Stimulated activated memory B cell treated with anti-CD40 and anti-IgM and Interleukin-4, amounts not matched to agents 10 μg/mL and 1 μg/mL and 100 μg/mL, for 72 hours (primary cell): ENCODE data around the gene BABAM2.

Source experiments
- ATAC-seq: fragments of 150-1000 bp; cut with Tn5 transposase; 2 replicates; pipeline ENCODE4 v1.10.0; 2021
- H3K27ac Mint-ChIP-seq: one replicate; pipeline ENCODE4 v1.8.0; 2022; ENCODE audit warnings: mild to moderate bottlenecking, mixed read lengths
- H3K27me3 Mint-ChIP-seq: one replicate; pipeline ENCODE4 v1.8.0; 2022; ENCODE audit warnings: mixed read lengths
- H3K36me3 Mint-ChIP-seq: one replicate; pipeline ENCODE4 v1.8.0; 2022; ENCODE audit warnings: mixed read lengths
- H3K4me1 Mint-ChIP-seq: one replicate; pipeline ENCODE4 v1.8.0; 2022; ENCODE audit warnings: mixed read lengths
- H3K4me3 Mint-ChIP-seq: one replicate; pipeline ENCODE4 v1.8.0; 2022; ENCODE audit warnings: mild to moderate bottlenecking, moderate library complexity, mixed read lengths
- H3K9me3 Mint-ChIP-seq: one replicate; pipeline ENCODE4 v1.8.0; 2022; ENCODE audit warnings: mixed read lengths

The BABAM2 gene

GRCh38 chr2:28357055-28357454, 466.5 kb downstream of the BABAM2 start:
- peaks cover 9% of the 10 kb centered on the region for H3K27me3 Mint-ChIP-seq
- H3K9me3 Mint-ChIP-seq = no peaks in the 10 kb centered on the region
- no peaks in the 10 kb centered on the region for H3K36me3 Mint-ChIP-seq
- H3K4me3 Mint-ChIP-seq = no peak overlapping the region
- H3K4me1 Mint-ChIP-seq = peaks cover 27% of the 10 kb centered on the region
- ATAC-seq = no peak
- H3K27ac Mint-ChIP-seq = peak overlapping the region; percentile 84

GRCh38 chr2:28357948-28358667, 467.6 kb downstream of the BABAM2 start:
- no peaks in the 10 kb centered on the region for H3K36me3 Mint-ChIP-seq
- H3K9me3 Mint-ChIP-seq = no peaks in the 10 kb centered on the region
- peaks cover 24% of the 10 kb centered on the region for H3K4me1 Mint-ChIP-seq
- no peak overlapping the region for H3K4me3 Mint-ChIP-seq
- ATAC-seq = no peak
- peaks cover 13% of the 10 kb centered on the region for H3K27me3 Mint-ChIP-seq
- peak overlapping the region; percentile 84 for H3K27ac Mint-ChIP-seq

GRCh38 chr2:28358668-28359201, 468.2 kb downstream of the BABAM2 start:
- Mint-ChIP-seq H3K4me1 (peaks cover 24% of the 10 kb centered on the region), H3K27me3 (peaks cover 19% of the 10 kb centered on the region), H3K27ac (peak overlapping the region; percentile 84), H3K9me3 (no peaks in the 10 kb centered on the region), H3K36me3 (no peaks in the 10 kb centered on the region), H3K4me3 (peak overlapping the region; percentile 52)
- peak; percentile 1 for ATAC-seq

- ATAC-seq = peak; percentile 88
- no peaks in the 10 kb centered on the region for H3K36me3 Mint-ChIP-seq
- peak overlapping the region; percentile 84 for H3K27ac Mint-ChIP-seq
- H3K9me3 Mint-ChIP-seq = no peaks in the 10 kb centered on the region
- H3K4me3 Mint-ChIP-seq = peak overlapping the region; percentile 52
- H3K27me3 Mint-ChIP-seq = peaks cover 26% of the 10 kb centered on the region
- H3K4me1 Mint-ChIP-seq = peaks cover 24% of the 10 kb centered on the region
These were observed 468.9 kb downstream of the BABAM2 start for GRCh38 chr2:28359222-28360057.

GRCh38 chr2:28360058-28360717, 469.7 kb downstream of the BABAM2 start:
- ATAC-seq = no peak
- Mint-ChIP-seq H3K27me3 (peaks cover 30% of the 10 kb centered on the region), H3K36me3 (no peaks in the 10 kb centered on the region), H3K4me1 (peaks cover 24% of the 10 kb centered on the region), H3K27ac (peak overlapping the region; percentile 84), H3K9me3 (no peaks in the 10 kb centered on the region), H3K4me3 (no peak overlapping the region)

GRCh38 chr2:28360718-28361293, 470.3 kb downstream of the BABAM2 start:
- Mint-ChIP-seq H3K4me1 (peaks cover 24% of the 10 kb centered on the region), H3K4me3 (no peak overlapping the region), H3K27ac (peak overlapping the region; percentile 84), H3K9me3 (no peaks in the 10 kb centered on the region), H3K36me3 (no peaks in the 10 kb centered on the region), H3K27me3 (peaks cover 30% of the 10 kb centered on the region)
- no peak for ATAC-seq

GRCh38 chr2:28361991-28362710, 471.6 kb downstream of the BABAM2 start:
- Mint-ChIP-seq H3K36me3 (no peaks in the 10 kb centered on the region), H3K4me1 (peaks cover 32% of the 10 kb centered on the region), H3K27me3 (peaks cover 30% of the 10 kb centered on the region), H3K27ac (peak overlapping the region; percentile 84), H3K4me3 (no peak overlapping the region), H3K9me3 (no peaks in the 10 kb centered on the region)
- ATAC-seq = no peak

- ATAC-seq = no peak
- H3K4me3 Mint-ChIP-seq = no peak overlapping the region
- no peaks in the 10 kb centered on the region for H3K36me3 Mint-ChIP-seq
- H3K27me3 Mint-ChIP-seq = peaks cover 35% of the 10 kb centered on the region
- no peaks in the 10 kb centered on the region for H3K9me3 Mint-ChIP-seq
- H3K27ac Mint-ChIP-seq = peak overlapping the region; percentile 84
- peaks cover 32% of the 10 kb centered on the region for H3K4me1 Mint-ChIP-seq
These were observed 472.5 kb downstream of the BABAM2 start for GRCh38 chr2:28362991-28363521.

GRCh38 chr2:28363686-28364280, 473.3 kb downstream of the BABAM2 start:
- no peak for ATAC-seq
- H3K36me3 Mint-ChIP-seq = no peaks in the 10 kb centered on the region
- H3K4me1 Mint-ChIP-seq = peaks cover 28% of the 10 kb centered on the region
- no peak overlapping the region for H3K4me3 Mint-ChIP-seq
- no peaks in the 10 kb centered on the region for H3K9me3 Mint-ChIP-seq
- H3K27me3 Mint-ChIP-seq = peaks cover 35% of the 10 kb centered on the region
- peak overlapping the region; percentile 84 for H3K27ac Mint-ChIP-seq

- Mint-ChIP-seq H3K27me3 (peaks cover 35% of the 10 kb centered on the region), H3K9me3 (no peaks in the 10 kb centered on the region), H3K36me3 (no peaks in the 10 kb centered on the region), H3K4me3 (no peak overlapping the region), H3K27ac (no peak overlapping the region), H3K4me1 (peaks cover 20% of the 10 kb centered on the region)
- no peak for ATAC-seq
These were observed 474.1 kb downstream of the BABAM2 start for GRCh38 chr2:28364610-28365009.

- Mint-ChIP-seq H3K36me3 (no peaks in the 10 kb centered on the region), H3K4me3 (no peak overlapping the region), H3K27ac (no peak overlapping the region), H3K9me3 (no peaks in the 10 kb centered on the region), H3K4me1 (peaks cover 15% of the 10 kb centered on the region), H3K27me3 (peaks cover 37% of the 10 kb centered on the region)
- no peak for ATAC-seq
These were observed 474.6 kb downstream of the BABAM2 start for GRCh38 chr2:28365158-28365557.

- H3K36me3 Mint-ChIP-seq = no peaks in the 10 kb centered on the region
- no peak overlapping the region for H3K27ac Mint-ChIP-seq
- no peaks in the 10 kb centered on the region for H3K9me3 Mint-ChIP-seq
- no peak for ATAC-seq
- peaks cover 13% of the 10 kb centered on the region for H3K4me1 Mint-ChIP-seq
- no peak overlapping the region for H3K4me3 Mint-ChIP-seq
- H3K27me3 Mint-ChIP-seq = peaks cover 46% of the 10 kb centered on the region
These were observed 475.6 kb downstream of the BABAM2 start for GRCh38 chr2:28366149-28366495.

GRCh38 chr2:28366496-28367282, 476.2 kb downstream of the BABAM2 start:
- peak; percentile 57 for ATAC-seq
- H3K9me3 Mint-ChIP-seq = no peaks in the 10 kb centered on the region
- no peak overlapping the region for H3K27ac Mint-ChIP-seq
- no peaks in the 10 kb centered on the region for H3K36me3 Mint-ChIP-seq
- H3K4me1 Mint-ChIP-seq = peaks cover 13% of the 10 kb centered on the region
- H3K4me3 Mint-ChIP-seq = no peak overlapping the region
- H3K27me3 Mint-ChIP-seq = peaks cover 47% of the 10 kb centered on the region
